Transverse colon (tissue), 4 donors: Measurements from ENCODE around the gene NAA11. TPM values are rescaled to one million over a fixed set of nuclear protein-coding genes. Genes with fewer than 3 reads are reported as not detected.

ENCODE experiments used
- DNase-seq: peaks from one replicate; pipeline ENCODE4 v3.0.0-alpha.2; 2019
- H3K27ac ChIP-seq, 4 donors: fragments of 200-600 bp; sonication (generic); 2 replicates each; pipeline ENCODE4 v1.5.1; 2016 to 2018; ENCODE audit warnings: inconsistent platforms in 4 of 4
- H3K27me3 ChIP-seq: fragments of 200-600 bp; sonication (generic); 2 replicates; pipeline ENCODE4 v1.5.1; 2017; ENCODE audit warnings: inconsistent platforms
- H3K36me3 ChIP-seq, 4 donors: fragments of 200-600 bp; sonication (generic); 2 replicates each; pipeline ENCODE4 v1.5.1; 2017 to 2019; ENCODE audit warnings: inconsistent platforms in 4 of 4
- H3K4me1 ChIP-seq, 4 donors: fragments of 200-600 bp; sonication (generic); 2 replicates each; pipeline ENCODE4 v1.5.1; 2017 to 2020; ENCODE audit warnings: inconsistent platforms in 4 of 4
- H3K4me3 ChIP-seq, 4 donors: fragments of 200-600 bp; sonication (generic); 1 replicate in 1 of 4; 2 replicates in 3 of 4; pipeline versions ENCODE4 v1.5.1 to v1.6.1; 2017 to 2019; ENCODE audit warnings: inconsistent platforms in 4 of 4
- H3K9me3 ChIP-seq, 2 donors: fragments of 200-600 bp; sonication (generic); 2 replicates each; pipeline ENCODE4 v1.5.1; 2017 to 2019; ENCODE audit warnings: inconsistent platforms in 2 of 2
- CTCF ChIP-seq, 5 experiments: fragments of 200-600 bp in 3 of 5; fragments of 450-650 bp in 2 of 5; sonication (generic) in 3 of 5; IDR thresholded peaks; 1 replicate in 2 of 5; 2 replicates in 3 of 5; pipeline ENCODE4 v1.5.1; 2016 to 2017; ENCODE audit warnings: antibody characterized with exemption in 5 of 5, inconsistent platforms in 3 of 5, mild to moderate bottlenecking in 2 of 5, moderate library complexity in 1 of 5
- EP300 ChIP-seq: sonication (generic); formaldehyde crosslinking; IDR thresholded peaks from one replicate; pipeline ENCODE4 v1.6.1; 2017; ENCODE audit warnings: antibody characterized with exemption, low read depth
- POLR2A ChIP-seq: fragments of 450-650 bp; IDR thresholded peaks from one replicate; pipeline ENCODE4 v1.6.1; 2016; ENCODE audit warnings: antibody characterized with exemption, mild to moderate bottlenecking, moderate library complexity
- POLR2AphosphoS5 ChIP-seq, 3 donors: sonication (generic); formaldehyde crosslinking; IDR thresholded peaks; one replicate each; pipeline ENCODE4 v1.6.1; 2016; ENCODE audit warnings: antibody characterized with exemption in 3 of 3
- WGBS, 2 donors: methylation state at CpG; one replicate each; pipeline ENCODE4 v1.1.5; 2018; ENCODE audit warnings: low coverage in 1 of 2; 5-methylcytosine and 5-hydroxymethylcytosine counted together
- in situ Hi-C, 4 donors: fragments of 200-750 bp; cut with MboI; loops; one replicate each; pipeline versions ENCODE4 v1.15.0 to v1.15.1; 2017; ENCODE audit warnings: low sequenced_read_pairs in 3 of 4, low pct_ligation_motif_present in 1 of 4, low pct_unique_long_range_greater_than_20kb in 1 of 4
- intact Hi-C: fragments of 100-400 bp; cut with DNase I; formaldehyde crosslinking; loops from one replicate; pipeline ENCODE4 v1.15.1; 2023; ENCODE audit warnings: low total_unique reads
- total RNA-seq, 4 donors: library from RNA; depleted of rRNA; stranded (reverse); fragments of >200 nt; gene quantifications; one replicate each; pipeline ENCODE4 v1.1.0, GENCODE V29; 2016

Gene NAA11
- total RNA-seq, 4 donors from 2014 or later = not detected

- H3K4me1 ChIP-seq = no peaks in the 10 kb centered on the region
- in situ Hi-C loops (no loop called here), intact Hi-C loops (loop anchor here (10.0 kb wide), 1 partner anchor 1472 kb away; no protein-coding TSS in a partner anchor)
- TF ChIP-seq EP300 (no peak), POLR2AphosphoS5 (IDR thresholded peaks at IDR 0.05) (no peak), CTCF (IDR thresholded peaks at IDR 0.05) (no peak), POLR2A (no peak)
- 36 to 91% methylated on average over 1 of the region's 1 CpG for WGBS, 2 donors
- H3K9me3 ChIP-seq = no peaks in the 10 kb centered on the region
- H3K36me3 ChIP-seq = no peaks in the 10 kb centered on the region
- no peak overlapping the region for H3K27ac ChIP-seq
- no peak for DNase-seq
- no peaks in the 10 kb centered on the region for H3K27me3 ChIP-seq
- H3K4me3 ChIP-seq = no peak overlapping the region
These were observed 27.2 kb upstream of the NAA11 start for GRCh38 chr4:79353075-79353474.

DNA sequence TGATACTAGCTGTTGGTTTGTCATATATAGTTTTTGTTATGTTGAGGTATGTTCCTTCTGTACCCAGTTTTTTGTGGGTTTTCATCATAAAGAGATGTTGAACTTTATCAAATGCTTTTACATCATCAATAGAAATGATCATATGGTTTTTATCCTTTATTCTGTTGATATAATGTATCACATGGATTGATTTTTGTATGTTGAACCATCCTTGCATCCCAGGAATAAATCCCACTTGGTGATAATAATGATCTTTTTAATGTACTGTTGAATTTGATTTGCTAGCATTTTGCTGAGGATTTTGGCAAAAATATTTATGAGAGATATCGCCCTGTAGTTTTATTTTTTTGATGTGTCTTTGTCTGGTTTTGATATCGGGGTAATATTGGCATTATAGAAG lies 22.5 kb upstream of the NAA11 start:
- WGBS, 2 donors = 79 to 91% methylated on average over 2 of the region's 2 CpGs
- Histone ChIP-seq H3K27ac (no peak overlapping the region), H3K4me1 (no peaks in the 10 kb centered on the region), H3K36me3 (no peaks in the 10 kb centered on the region), H3K27me3 (no peaks in the 10 kb centered on the region), H3K9me3 (no peaks in the 10 kb centered on the region), H3K4me3 (no peak overlapping the region)
- intact Hi-C loops = no loop called here
- in situ Hi-C loops = no loop called here
- TF ChIP-seq CTCF (IDR thresholded peaks at IDR 0.05) (no peak), POLR2A (no peak), POLR2AphosphoS5 (IDR thresholded peaks at IDR 0.05) (no peak), EP300 (no peak)
- DNase-seq = no peak

GRCh38 chr4:79341893-79342653 lies 16.2 kb upstream of the NAA11 start:
- intact Hi-C loops (no loop called here), in situ Hi-C loops (no loop called here)
- 69 to 91% methylated on average over 2 to 3 of the region's 3 CpGs for WGBS, 2 donors
- no peak overlapping the region for H3K27ac ChIP-seq
- DNase-seq = no peak
- no peaks in the 10 kb centered on the region for H3K4me1 ChIP-seq
- no peaks in the 10 kb centered on the region for H3K36me3 ChIP-seq
- H3K27me3 ChIP-seq = no peaks in the 10 kb centered on the region
- peaks cover 0 to 7% of the 10 kb centered on the region in 2 donors for H3K9me3 ChIP-seq
- TF ChIP-seq POLR2A = no peak
- no peak for TF ChIP-seq CTCF (IDR thresholded peaks at IDR 0.05)
- no peak for TF ChIP-seq EP300
- no peak for TF ChIP-seq POLR2AphosphoS5 (IDR thresholded peaks at IDR 0.05)
- H3K4me3 ChIP-seq = no peak overlapping the region

DNA sequence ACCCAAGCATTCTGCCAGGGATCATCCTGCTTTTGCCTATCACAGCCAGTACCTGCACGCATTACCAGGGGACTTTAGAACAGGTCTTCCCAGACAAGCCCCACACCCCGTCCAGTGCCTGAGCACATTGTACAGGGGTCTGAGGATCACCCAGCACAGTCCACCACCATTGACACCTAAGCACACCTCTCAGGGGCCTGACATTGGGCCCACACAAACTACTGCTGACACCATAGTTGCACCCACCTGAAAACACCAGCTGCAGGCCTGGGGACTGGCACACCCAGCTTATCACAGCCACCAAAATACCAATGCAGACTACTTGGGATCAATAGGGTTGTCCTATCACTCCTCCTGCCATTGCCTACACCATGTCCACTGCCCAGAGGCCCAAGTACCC lies 14.7 kb upstream of the NAA11 start:
- no peak overlapping the region for H3K27ac ChIP-seq
- no peak overlapping the region for H3K4me3 ChIP-seq
- in situ Hi-C loops = no loop called here
- 91% methylated on average over 2 of the region's 2 CpGs; no CpG with 5 or more reads in 1 of the 2 donors for WGBS, 2 donors
- H3K4me1 ChIP-seq = no peaks in the 10 kb centered on the region
- no peaks in the 10 kb centered on the region for H3K36me3 ChIP-seq
- intact Hi-C loops = no loop called here
- no peak for DNase-seq
- TF ChIP-seq EP300 = no peak
- TF ChIP-seq POLR2A = no peak
- peaks cover 0 to 7% of the 10 kb centered on the region in 2 donors for H3K9me3 ChIP-seq
- no peaks in the 10 kb centered on the region for H3K27me3 ChIP-seq

DNA sequence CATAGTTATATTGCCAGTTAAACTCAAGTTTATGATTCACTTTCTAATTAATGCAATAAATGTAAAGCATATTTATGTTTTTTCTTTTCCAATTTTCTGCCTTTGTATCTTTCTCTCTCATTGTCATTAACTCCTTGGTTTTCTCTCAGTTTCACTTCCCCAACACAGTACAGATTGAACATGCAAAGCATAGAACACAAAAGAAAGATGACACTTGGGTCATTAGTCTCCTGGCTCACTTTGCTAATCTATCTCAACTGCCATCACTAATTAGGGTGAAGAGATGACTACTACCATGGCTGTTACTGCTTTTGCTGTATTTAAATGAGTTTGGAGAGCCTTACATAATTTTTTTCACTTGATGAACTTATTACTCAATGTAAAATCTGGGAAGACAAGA lies 12.3 kb upstream of the NAA11 start:
- intact Hi-C loops = no loop called here
- no peak for DNase-seq
- in situ Hi-C loops = no loop called here
- no peak for TF ChIP-seq EP300
- no peak for TF ChIP-seq POLR2A
- TF ChIP-seq CTCF (IDR thresholded peaks at IDR 0.05) = no peak
- TF ChIP-seq POLR2AphosphoS5 (IDR thresholded peaks at IDR 0.05) = no peak
- no peaks in the 10 kb centered on the region for H3K36me3 ChIP-seq
- H3K27ac ChIP-seq = no peak overlapping the region
- no peaks in the 10 kb centered on the region for H3K4me1 ChIP-seq
- peaks cover 0 to 7% of the 10 kb centered on the region in 2 donors for H3K9me3 ChIP-seq
- H3K4me3 ChIP-seq = no peak overlapping the region
- H3K27me3 ChIP-seq = no peaks in the 10 kb centered on the region
